ENCODE results near the gene HOXD1. TPM values are rescaled to one million over a fixed set of nuclear protein-coding genes. Genes with fewer than 3 reads are reported as not detected.

Gene HOXD1
- polyA plus RNA-seq, 1 of the 3 experiments (the other 2 are of a cell fraction) = not detected

DNA sequence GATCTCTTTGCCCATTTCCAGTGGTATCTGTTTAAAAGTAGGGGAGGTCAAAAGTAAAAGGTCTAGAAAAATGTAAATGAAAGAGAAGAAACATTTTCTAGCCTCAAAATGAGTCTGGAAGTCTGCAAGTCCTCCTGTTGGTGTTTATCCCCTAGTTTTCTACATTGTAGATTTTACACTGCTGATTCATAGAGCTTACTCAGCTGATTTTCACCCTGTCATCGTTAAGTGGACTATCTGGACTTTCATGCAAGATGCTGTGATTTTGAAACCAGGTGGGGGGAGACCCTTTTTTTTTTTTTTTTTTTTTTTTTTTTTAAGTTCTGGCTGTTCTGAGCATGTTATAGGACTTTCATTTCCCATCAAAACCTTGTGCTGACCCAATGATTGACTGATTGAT, 21.1 kb upstream of the HOXD1 start:
- Histone ChIP-seq H2AFZ (ENCODE audit: low read depth) (no peak overlapping the region), H3K9me2 (no peaks in the 10 kb centered on the region), H3K79me2 (ENCODE audit: insufficient read depth) (no peaks in the 10 kb centered on the region), H3K9ac (no peak overlapping the region), H3K4me3 (ENCODE audit: low read depth in 2 of 2, low read length in 1 of 2) (no peak overlapping the region), H3K36me3 (replicated peaks in 1 of 2; ENCODE audit: control insufficient read depth in 1 of 2, insufficient read depth in 2 of 2, low read length in 1 of 2) (peaks cover 0 to 4% of the 10 kb centered on the region in 2 experiments), H3K4me2 (no peak overlapping the region), H3K27me3 (ENCODE audit: insufficient read depth) (no peaks in the 10 kb centered on the region), H3K27ac (ENCODE audit: low read depth in 2 of 2, low read length in 1 of 2) (no peak overlapping the region), H3K9me3 (no peaks in the 10 kb centered on the region), H3K4me1 (ENCODE audit: control insufficient read depth in 1 of 2, insufficient read depth in 2 of 2, low read depth in 1 of 2, low read length in 1 of 2) (peaks cover 0 to 10% of the 10 kb centered on the region in 2 experiments; a peak in 1 of 4 replicates), H4K20me1 (ENCODE audit: insufficient read depth) (no peaks in the 10 kb centered on the region), H3F3A (replicated peaks; ENCODE audit: insufficient read depth) (no peaks in the 10 kb centered on the region)
- CTCF ChIA-PET = interaction anchor here (0.6 to 0.8 kb wide), 2 partner anchors 12 to 287 kb away, joined by 3 to 4 read pairs; no protein-coding TSS in a partner anchor
- POLR2A ChIA-PET = no interaction called here
- 53% methylated on average over 1 of the region's 1 CpG for WGBS (ENCODE audit: low lambda C conversion rate)
- no peak for TF ChIP-seq YY1 (IDR thresholded peaks at IDR 0.05; ENCODE audit: low read depth)
- no peak for TF ChIP-seq EZH2phosphoT487 (IDR thresholded peaks at IDR 0.05; ENCODE audit: borderline replicate concordance, low read depth)
- no peak for TF ChIP-seq GABPA (IDR thresholded peaks at IDR 0.05; ENCODE audit: low read depth)
- TF ChIP-seq SMC3 (IDR thresholded peaks at IDR 0.05; ENCODE audit: low read depth, low read length) = no peak
- TF ChIP-seq, protein P1, sequence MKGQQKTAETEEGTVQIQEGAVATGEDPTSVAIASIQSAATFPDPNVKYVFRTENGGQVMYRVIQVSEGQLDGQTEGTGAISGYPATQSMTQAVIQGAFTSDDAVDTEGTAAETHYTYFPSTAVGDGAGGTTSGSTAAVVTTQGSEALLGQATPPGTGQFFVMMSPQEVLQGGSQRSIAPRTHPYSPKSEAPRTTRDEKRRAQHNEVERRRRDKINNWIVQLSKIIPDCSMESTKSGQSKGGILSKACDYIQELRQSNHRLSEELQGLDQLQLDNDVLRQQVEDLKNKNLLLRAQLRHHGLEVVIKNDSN (IDR thresholded peaks at IDR 0.05; ENCODE audit: borderline replicate concordance, low read depth) = no peak
- TF ChIP-seq NFIC (IDR thresholded peaks at IDR 0.05; ENCODE audit: borderline replicate concordance) = no peak
- TF ChIP-seq, protein P2, sequence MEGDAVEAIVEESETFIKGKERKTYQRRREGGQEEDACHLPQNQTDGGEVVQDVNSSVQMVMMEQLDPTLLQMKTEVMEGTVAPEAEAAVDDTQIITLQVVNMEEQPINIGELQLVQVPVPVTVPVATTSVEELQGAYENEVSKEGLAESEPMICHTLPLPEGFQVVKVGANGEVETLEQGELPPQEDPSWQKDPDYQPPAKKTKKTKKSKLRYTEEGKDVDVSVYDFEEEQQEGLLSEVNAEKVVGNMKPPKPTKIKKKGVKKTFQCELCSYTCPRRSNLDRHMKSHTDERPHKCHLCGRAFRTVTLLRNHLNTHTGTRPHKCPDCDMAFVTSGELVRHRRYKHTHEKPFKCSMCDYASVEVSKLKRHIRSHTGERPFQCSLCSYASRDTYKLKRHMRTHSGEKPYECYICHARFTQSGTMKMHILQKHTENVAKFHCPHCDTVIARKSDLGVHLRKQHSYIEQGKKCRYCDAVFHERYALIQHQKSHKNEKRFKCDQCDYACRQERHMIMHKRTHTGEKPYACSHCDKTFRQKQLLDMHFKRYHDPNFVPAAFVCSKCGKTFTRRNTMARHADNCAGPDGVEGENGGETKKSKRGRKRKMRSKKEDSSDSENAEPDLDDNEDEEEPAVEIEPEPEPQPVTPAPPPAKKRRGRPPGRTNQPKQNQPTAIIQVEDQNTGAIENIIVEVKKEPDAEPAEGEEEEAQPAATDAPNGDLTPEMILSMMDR (IDR thresholded peaks at IDR 0.05) = no peak
- TF ChIP-seq ELF1 (IDR thresholded peaks at IDR 0.05) = no peak
- TF ChIP-seq, protein P3, sequence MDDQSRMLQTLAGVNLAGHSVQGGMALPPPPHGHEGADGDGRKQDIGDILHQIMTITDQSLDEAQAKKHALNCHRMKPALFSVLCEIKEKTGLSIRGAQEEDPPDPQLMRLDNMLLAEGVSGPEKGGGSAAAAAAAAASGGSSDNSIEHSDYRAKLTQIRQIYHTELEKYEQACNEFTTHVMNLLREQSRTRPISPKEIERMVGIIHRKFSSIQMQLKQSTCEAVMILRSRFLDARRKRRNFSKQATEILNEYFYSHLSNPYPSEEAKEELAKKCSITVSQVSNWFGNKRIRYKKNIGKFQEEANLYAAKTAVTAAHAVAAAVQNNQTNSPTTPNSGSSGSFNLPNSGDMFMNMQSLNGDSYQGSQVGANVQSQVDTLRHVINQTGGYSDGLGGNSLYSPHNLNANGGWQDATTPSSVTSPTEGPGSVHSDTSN (IDR thresholded peaks at IDR 0.05) = no peak
- no peak for TF ChIP-seq RXRA (IDR thresholded peaks at IDR 0.05; ENCODE audit: borderline replicate concordance, low read depth)
- TF ChIP-seq TEAD4 (IDR thresholded peaks at IDR 0.05; ENCODE audit: borderline replicate concordance, insufficient read depth) = no peak
- TF ChIP-seq, protein P4, sequence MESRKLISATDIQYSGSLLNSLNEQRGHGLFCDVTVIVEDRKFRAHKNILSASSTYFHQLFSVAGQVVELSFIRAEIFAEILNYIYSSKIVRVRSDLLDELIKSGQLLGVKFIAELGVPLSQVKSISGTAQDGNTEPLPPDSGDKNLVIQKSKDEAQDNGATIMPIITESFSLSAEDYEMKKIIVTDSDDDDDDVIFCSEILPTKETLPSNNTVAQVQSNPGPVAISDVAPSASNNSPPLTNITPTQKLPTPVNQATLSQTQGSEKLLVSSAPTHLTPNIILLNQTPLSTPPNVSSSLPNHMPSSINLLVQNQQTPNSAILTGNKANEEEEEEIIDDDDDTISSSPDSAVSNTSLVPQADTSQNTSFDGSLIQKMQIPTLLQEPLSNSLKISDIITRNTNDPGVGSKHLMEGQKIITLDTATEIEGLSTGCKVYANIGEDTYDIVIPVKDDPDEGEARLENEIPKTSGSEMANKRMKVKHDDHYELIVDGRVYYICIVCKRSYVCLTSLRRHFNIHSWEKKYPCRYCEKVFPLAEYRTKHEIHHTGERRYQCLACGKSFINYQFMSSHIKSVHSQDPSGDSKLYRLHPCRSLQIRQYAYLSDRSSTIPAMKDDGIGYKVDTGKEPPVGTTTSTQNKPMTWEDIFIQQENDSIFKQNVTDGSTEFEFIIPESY (IDR thresholded peaks at IDR 0.05; ENCODE audit: borderline replicate concordance, low read depth) = no peak
- TF ChIP-seq POLR2AphosphoS5 (IDR thresholded peaks at IDR 0.05; ENCODE audit: low read depth, low read length) = no peak
- TF ChIP-seq TAF1 (IDR thresholded peaks at IDR 0.05; ENCODE audit: borderline replicate concordance, low read depth, low read length) = no peak
- no peak for TF ChIP-seq FOXJ3 (CRISPR knock-in tag; IDR thresholded peaks at IDR 0.05)
- TF ChIP-seq, protein P5, sequence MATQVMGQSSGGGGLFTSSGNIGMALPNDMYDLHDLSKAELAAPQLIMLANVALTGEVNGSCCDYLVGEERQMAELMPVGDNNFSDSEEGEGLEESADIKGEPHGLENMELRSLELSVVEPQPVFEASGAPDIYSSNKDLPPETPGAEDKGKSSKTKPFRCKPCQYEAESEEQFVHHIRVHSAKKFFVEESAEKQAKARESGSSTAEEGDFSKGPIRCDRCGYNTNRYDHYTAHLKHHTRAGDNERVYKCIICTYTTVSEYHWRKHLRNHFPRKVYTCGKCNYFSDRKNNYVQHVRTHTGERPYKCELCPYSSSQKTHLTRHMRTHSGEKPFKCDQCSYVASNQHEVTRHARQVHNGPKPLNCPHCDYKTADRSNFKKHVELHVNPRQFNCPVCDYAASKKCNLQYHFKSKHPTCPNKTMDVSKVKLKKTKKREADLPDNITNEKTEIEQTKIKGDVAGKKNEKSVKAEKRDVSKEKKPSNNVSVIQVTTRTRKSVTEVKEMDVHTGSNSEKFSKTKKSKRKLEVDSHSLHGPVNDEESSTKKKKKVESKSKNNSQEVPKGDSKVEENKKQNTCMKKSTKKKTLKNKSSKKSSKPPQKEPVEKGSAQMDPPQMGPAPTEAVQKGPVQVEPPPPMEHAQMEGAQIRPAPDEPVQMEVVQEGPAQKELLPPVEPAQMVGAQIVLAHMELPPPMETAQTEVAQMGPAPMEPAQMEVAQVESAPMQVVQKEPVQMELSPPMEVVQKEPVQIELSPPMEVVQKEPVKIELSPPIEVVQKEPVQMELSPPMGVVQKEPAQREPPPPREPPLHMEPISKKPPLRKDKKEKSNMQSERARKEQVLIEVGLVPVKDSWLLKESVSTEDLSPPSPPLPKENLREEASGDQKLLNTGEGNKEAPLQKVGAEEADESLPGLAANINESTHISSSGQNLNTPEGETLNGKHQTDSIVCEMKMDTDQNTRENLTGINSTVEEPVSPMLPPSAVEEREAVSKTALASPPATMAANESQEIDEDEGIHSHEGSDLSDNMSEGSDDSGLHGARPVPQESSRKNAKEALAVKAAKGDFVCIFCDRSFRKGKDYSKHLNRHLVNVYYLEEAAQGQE (IDR thresholded peaks at IDR 0.05; ENCODE audit: low read depth, low read length) = no peak
- TF ChIP-seq RCOR1 (IDR thresholded peaks at IDR 0.05; ENCODE audit: low read length) = no peak
- TF ChIP-seq, protein P6, sequence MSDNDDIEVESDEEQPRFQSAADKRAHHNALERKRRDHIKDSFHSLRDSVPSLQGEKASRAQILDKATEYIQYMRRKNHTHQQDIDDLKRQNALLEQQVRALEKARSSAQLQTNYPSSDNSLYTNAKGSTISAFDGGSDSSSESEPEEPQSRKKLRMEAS (IDR thresholded peaks at IDR 0.05; ENCODE audit: low read depth) = no peak
- no peak for DNase-seq

Data from SK-N-SH (cell line).